K562 (cell line): ENCODE data around the gene NKAIN1. TPM values are rescaled to one million over a fixed set of nuclear protein-coding genes. Genes with fewer than 3 reads are reported as not detected.
A peak's percentile ranks its signal among the peaks of the same experiment; 100 is the strongest.

Source experiments
- ATAC-seq: fragments of 200-7000 bp; cut with Tn5 transposase; 3 replicates; pipeline ENCODE4 v1.9.1; 2020; ENCODE audit warnings: moderate library complexity
- BruUV-seq: library from RNA; stranded (reverse); fragments of 400-500 nt; replicated peaks from 2 replicates; lab custom pipeline; 2021; lab: Mats Ljungman, UMichigan
- CTCF ChIA-PET: fragments of 300-600 bp; formaldehyde crosslinking; extraction: SDS; loops from one replicate; lab custom pipeline; 2021; ENCODE audit warnings: low intra/inter-chr PET ratio; lab: Yijun Ruan, JAX
- POLR2A ChIA-PET: fragments of 300-600, 350-650 bp; sonication (Branson Sonifier 250); formaldehyde crosslinking; extraction: SDS; loops from one replicate; lab custom pipeline; 2021; ENCODE audit warnings: antibody characterized with exemption, inconsistent platforms; lab: Yijun Ruan, JAX
- DNase-seq, 4 experiments: peaks; one replicate each; pipeline versions ENCODE4 v3.0.0 to v3.0.0-alpha.2; 2011 to 2018; ENCODE audit warnings: low spot score in 3 of 4, mixed read lengths in 3 of 4; ENCODE audit errors: extremely low read depth in 1 of 4
- FAIRE-seq: peaks from 2 replicates; lab custom pipeline; 2011; peaks lifted over from hg19 to GRCh38; lab: Jason Lieb, UNC
- H2AFZ ChIP-seq: 2 replicates; pipeline ENCODE4 v1.6.0; 2011; ENCODE audit warnings: low read depth, low read length, control low read depth, inconsistent platforms
- H3K27ac ChIP-seq: fragments of 200-600 bp; 3 replicates; pipeline ENCODE4 v1.8.0; 2011; ENCODE audit warnings: low read depth, mild to moderate bottlenecking, control low read depth, inconsistent platforms, low read length, moderate library complexity, mixed read lengths; ENCODE audit errors: extremely low read depth
- H3K27me3 ChIP-seq, 2 experiments: fragments of 300-600 bp in 1 of 2; 2 replicates in 1 of 2; 3 replicates in 1 of 2; pipeline versions ENCODE4 v1.6.0 to v1.8.0; 2011; ENCODE audit warnings: inconsistent platforms in 2 of 2, low read length in 2 of 2, mild to moderate bottlenecking in 1 of 2, mixed read lengths in 1 of 2, moderate library complexity in 1 of 2; ENCODE audit not compliant: control insufficient read depth in 2 of 2, insufficient read depth in 2 of 2
- H3K36me3 ChIP-seq: fragments of 300-600 bp; 3 replicates; pipeline ENCODE4 v1.8.0; 2011; ENCODE audit warnings: mild to moderate bottlenecking, low read length, inconsistent platforms; ENCODE audit not compliant: control insufficient read depth, insufficient read depth
- H3K4me1 ChIP-seq, 2 experiments: fragments of 200-600 bp in 1 of 2; replicated peaks in 1 of 2; 2 replicates in 1 of 2; 3 replicates in 1 of 2; pipeline versions ENCODE4 v1.5.1 to v1.8.0; 2011; ENCODE audit warnings: inconsistent platforms in 2 of 2, low read length in 2 of 2, mild to moderate bottlenecking in 1 of 2, mixed read lengths in 1 of 2, moderate library complexity in 1 of 2; ENCODE audit not compliant: control insufficient read depth in 2 of 2, insufficient read depth in 2 of 2
- H3K4me2 ChIP-seq: 2 replicates; pipeline ENCODE4 v1.6.1; 2011; ENCODE audit warnings: low read length, control low read depth, inconsistent platforms, mixed read lengths; ENCODE audit not compliant: insufficient read depth
- H3K4me3 ChIP-seq: fragments of 200-600 bp; sonication (generic), shearing (Covaris generic); 2 replicates; pipeline ENCODE4 v1.5.1; 2016; ENCODE audit warnings: control low read depth, inconsistent platforms
- H3K79me2 ChIP-seq: fragments of 200-600 bp; 3 replicates; pipeline ENCODE4 v1.8.0; 2011; ENCODE audit warnings: low read length, inconsistent platforms; ENCODE audit not compliant: control insufficient read depth, insufficient read depth
- H3K9ac ChIP-seq, 2 experiments: 2 replicates each; pipeline versions ENCODE4 v1.6.0 to v1.6.1; 2011; ENCODE audit warnings: low read depth in 2 of 2, low read length in 2 of 2, control low read depth in 1 of 2, inconsistent platforms in 1 of 2, mild to moderate bottlenecking in 1 of 2, mixed read lengths in 1 of 2; ENCODE audit not compliant: insufficient read depth in 1 of 2
- H3K9me1 ChIP-seq: one replicate; pipeline ENCODE4 v1.6.0; 2011; ENCODE audit warnings: inconsistent platforms, mild to moderate bottlenecking, low read length, moderate library complexity; ENCODE audit not compliant: control insufficient read depth, insufficient read depth
- H3K9me3 ChIP-seq: replicated peaks from 2 replicates; pipeline ENCODE4 v1.5.1; 2011; ENCODE audit warnings: low read depth, low read length, inconsistent platforms; ENCODE audit not compliant: control insufficient read depth, insufficient read depth
- H4K20me1 ChIP-seq: replicated peaks from 2 replicates; pipeline ENCODE4 v1.6.1; 2011; ENCODE audit warnings: low read length, inconsistent platforms, mixed read lengths; ENCODE audit not compliant: control insufficient read depth, insufficient read depth
- CBFA2T2 ChIP-seq: fragments of 450-650 bp; conservative IDR thresholded peaks from 2 replicates; pipeline ENCODE4 v1.6.1; 2017; ENCODE audit warnings: mild to moderate bottlenecking
- CBFA2T3 ChIP-seq: fragments of 450-650 bp; IDR thresholded peaks from 2 replicates; pipeline ENCODE4 v1.6.1; 2017
- HMGN3 ChIP-seq: IDR thresholded peaks from 2 replicates; pipeline ENCODE4 v1.6.1; 2011; ENCODE audit warnings: borderline replicate concordance, low read depth, mild to moderate bottlenecking, mixed read lengths, low read length; ENCODE audit not compliant: insufficient read length; ENCODE audit errors: extremely low read depth
- L3MBTL2 ChIP-seq: fragments of 450-650 bp; IDR thresholded peaks from 2 replicates; pipeline ENCODE4 v1.6.1; 2016; ENCODE audit warnings: mild to moderate bottlenecking, moderate library complexity
- MTA1 ChIP-seq: fragments of 450-650 bp; IDR thresholded peaks from 2 replicates; pipeline ENCODE4 v1.6.1; 2017; ENCODE audit warnings: borderline replicate concordance
- MTA3 ChIP-seq: fragments of 450-650 bp; formaldehyde crosslinking; IDR thresholded peaks from 2 replicates; pipeline ENCODE4 v1.6.1; 2017; ENCODE audit warnings: mild to moderate bottlenecking, borderline replicate concordance
- PCBP1 ChIP-seq: fragments of 200-400 bp; formaldehyde crosslinking; IDR thresholded peaks from 2 replicates; pipeline ENCODE4 v1.6.1; 2018; ENCODE audit warnings: mild to moderate bottlenecking, low read depth, low read length; ENCODE audit not compliant: poor library complexity, severe bottlenecking
- PHTF2 ChIP-seq: fragments of 250-450 bp; sonication (Bioruptor Pico); IDR thresholded peaks from 2 replicates; pipeline ENCODE4 v1.5.0; 2021; ENCODE audit warnings: mild to moderate bottlenecking
- RB1 ChIP-seq: fragments of 450-650 bp; IDR thresholded peaks from 2 replicates; pipeline ENCODE4 v1.6.1; 2017; ENCODE audit warnings: low read depth, mild to moderate bottlenecking
- RBBP5 ChIP-seq: fragments of 200-600 bp; sonication (generic); IDR thresholded peaks from 2 replicates; pipeline ENCODE4 v1.6.1; 2012; ENCODE audit warnings: borderline replicate concordance, mild to moderate bottlenecking, low read length, control low read depth, inconsistent platforms; ENCODE audit not compliant: insufficient read depth, poor library complexity, severe bottlenecking
- SRSF1 ChIP-seq: fragments of 200-400 bp; formaldehyde crosslinking; IDR thresholded peaks from 2 replicates; pipeline ENCODE4 v1.6.1; 2017; ENCODE audit warnings: mild to moderate bottlenecking, low read depth, low read length, moderate library complexity
- TAF15 ChIP-seq: fragments of 200-400 bp; formaldehyde crosslinking; IDR thresholded peaks from 2 replicates; pipeline ENCODE4 v1.6.1; 2017; ENCODE audit warnings: mild to moderate bottlenecking, low read depth, low read length, moderate library complexity
- ZBTB43 ChIP-seq: sonication (generic); formaldehyde crosslinking; IDR thresholded peaks from 2 replicates; pipeline ENCODE4 v1.8.0; 2023; ENCODE audit warnings: mild to moderate bottlenecking, missing genetic modification reagents
- WGBS: fragments of 100-300 bp; shearing (Covaris generic); methylation state at CpG from one replicate; pipeline ENCODE4 v1.1.6; 2016; ENCODE audit warnings: low coverage, mixed read lengths; ENCODE audit not compliant: insufficient coverage; ENCODE audit errors: missing lambda C conversion rate; 5-methylcytosine and 5-hydroxymethylcytosine counted together
- in situ Hi-C: fragments of 300-500 bp; cut with MboI; formaldehyde crosslinking; loops from 4 replicates; pipeline ENCODE4 v1.15.0; 2018; ENCODE audit warnings: inconsistent platforms, mixed read lengths
- intact Hi-C: fragments of 100-400 bp; cut with micrococcal nuclease; formaldehyde crosslinking; loops from 2 replicates; pipeline ENCODE4 v1.14.2; 2022
- polyA plus RNA-seq, 8 experiments: library from polyadenylated mRNA; depleted of rRNA in 4 of 8; stranded (reverse) in 5 of 8; unstranded in 3 of 8; fragments of >200 nt; fragmentation: Nextera tagmentation in 2 of 8; fragmentation: Illumina TruSeq in 1 of 8; extraction: Ambion mirVana in 2 of 8; extraction: Trizol in 1 of 8; gene quantifications; 2 replicates each; pipeline versions ENCODE4 v1.2.1 to v1.2.3, GENCODE V29; 2011 to 2014; ENCODE audit warnings: inconsistent platforms in 1 of 8, missing spikeins in 1 of 8
- total RNA-seq, 7 experiments: library from RNA; depleted of rRNA in 6 of 7; stranded (reverse); fragments of >200 nt in 6 of 7; fragmentation: Illumina TruSeq in 2 of 7; extraction: Trizol in 2 of 7; gene quantifications; 2 replicates each; pipeline versions ENCODE4 v1.2.1 to v1.2.3, GENCODE V29; 2011 to 2021; ENCODE audit warnings: low replicate concordance in 1 of 7
- TF ChIP-seq, protein P1 (sequence below): fragments of 450-650 bp; IDR thresholded peaks from 2 replicates; pipeline ENCODE4 v1.6.1; 2014; ENCODE audit warnings: low read depth, mild to moderate bottlenecking, moderate library complexity, borderline replicate concordance

Gene NKAIN1
- total and polyA plus RNA-seq, 9 of the 15 experiments (the other 6 are each of a cell fraction or from before 2014, with no cell fraction given) = 0.03 to 0.22 (median 0.04) TPM; not detected in 3

DNA sequence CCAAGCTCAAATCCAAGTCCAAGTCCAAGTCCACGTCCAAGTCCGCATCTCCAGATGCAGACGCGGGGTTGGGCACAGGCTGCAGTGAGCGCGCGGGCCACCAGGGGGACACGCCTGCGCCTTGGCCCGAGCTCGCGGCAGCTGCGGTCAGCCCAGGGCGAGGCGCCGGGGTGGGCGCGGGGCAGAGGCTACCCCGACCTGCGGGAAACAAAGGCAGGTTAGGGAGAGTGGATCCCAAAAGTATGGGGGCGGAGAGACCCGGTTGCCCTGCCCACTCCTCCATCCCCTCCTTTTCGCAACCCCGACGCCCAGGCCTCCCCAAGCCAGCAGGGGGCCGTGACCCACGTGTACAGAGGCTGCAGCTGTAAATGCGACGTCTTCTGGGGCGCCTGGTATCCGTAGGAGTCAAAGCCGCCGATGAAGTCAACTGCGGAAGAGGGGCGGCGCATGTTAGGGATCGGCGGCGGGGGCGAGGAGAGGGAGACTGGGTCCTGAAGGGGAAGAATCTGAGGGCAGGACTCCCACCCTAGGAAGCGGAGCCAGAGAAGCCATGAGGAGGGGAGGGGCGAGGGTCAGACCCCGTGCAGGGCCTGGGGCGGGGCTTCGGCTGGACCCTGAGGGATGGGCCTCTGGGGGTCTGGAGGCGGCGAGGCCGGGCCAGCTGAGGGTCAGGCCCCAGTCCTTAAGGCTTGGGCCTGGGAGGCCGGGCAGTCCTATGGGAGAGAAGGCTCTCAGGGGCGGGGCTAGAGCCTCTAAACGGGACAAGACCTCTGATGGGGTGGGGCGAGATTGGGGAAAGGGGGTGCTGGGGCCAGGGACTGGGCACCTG lies 58.0 kb downstream of the NKAIN1 start:
- peaks cover 11% of the 10 kb centered on the region; the same call in 1 of the 2 replicates for H4K20me1 ChIP-seq
- TF ChIP-seq L3MBTL2 = peak; percentile 99
- peak; percentile 5; the same call in 1 of the 2 replicates for TF ChIP-seq CBFA2T2
- TF ChIP-seq RBBP5 = no peak
- TF ChIP-seq TAF15 = no peak
- TF ChIP-seq CBFA2T3 = peak; percentile 39
- TF ChIP-seq MTA1 = 0 out of 2 replicates have a peak, but pooled peaks have one; percentile 39
- TF ChIP-seq MTA3 = peak; percentile 49; the same call in 1 of the 2 replicates
- TF ChIP-seq, protein P1, sequence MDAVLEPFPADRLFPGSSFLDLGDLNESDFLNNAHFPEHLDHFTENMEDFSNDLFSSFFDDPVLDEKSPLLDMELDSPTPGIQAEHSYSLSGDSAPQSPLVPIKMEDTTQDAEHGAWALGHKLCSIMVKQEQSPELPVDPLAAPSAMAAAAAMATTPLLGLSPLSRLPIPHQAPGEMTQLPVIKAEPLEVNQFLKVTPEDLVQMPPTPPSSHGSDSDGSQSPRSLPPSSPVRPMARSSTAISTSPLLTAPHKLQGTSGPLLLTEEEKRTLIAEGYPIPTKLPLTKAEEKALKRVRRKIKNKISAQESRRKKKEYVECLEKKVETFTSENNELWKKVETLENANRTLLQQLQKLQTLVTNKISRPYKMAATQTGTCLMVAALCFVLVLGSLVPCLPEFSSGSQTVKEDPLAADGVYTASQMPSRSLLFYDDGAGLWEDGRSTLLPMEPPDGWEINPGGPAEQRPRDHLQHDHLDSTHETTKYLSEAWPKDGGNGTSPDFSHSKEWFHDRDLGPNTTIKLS = peak; percentile 80; the same call in 1 of the 2 replicates
- TF ChIP-seq RB1 = peak; percentile 77
- TF ChIP-seq HMGN3 = peak; percentile 70
- no peak for TF ChIP-seq PCBP1
- peak; percentile 16; the same call in 1 of the 2 replicates for TF ChIP-seq ZBTB43
- no peak for TF ChIP-seq PHTF2
- TF ChIP-seq SRSF1 = 0 out of 2 replicates have a peak, but pooled peaks have one; percentile 51

More for the DNA sequence above, 58.0 kb downstream of the NKAIN1 start:
- Histone ChIP-seq H3K4me1 (peaks cover 16% of the 10 kb centered on the region in 2 experiments; a peak in 4 of 5 replicates), H3K9me3 (no peaks in the 10 kb centered on the region), H3K4me2 (peak overlapping the region; percentile 73), H3K4me3 (peak overlapping the region; percentile 37), H3K27ac (no peak overlapping the region), H3K27me3 (peaks cover 15 to 22% of the 10 kb centered on the region in 2 experiments), H3K9me1 (peaks cover 3% of the 10 kb centered on the region), H3K79me2 (no peaks in the 10 kb centered on the region), H2AFZ (peak overlapping the region; percentile 93), H3K9ac (peak overlapping the region in 1 of 2 experiments; percentile 81; a peak in 2 of 4 replicates), H3K36me3 (no peaks in the 10 kb centered on the region)
- no TSS peak for BruUV-seq
- FAIRE-seq (peak; percentile 23), DNase-seq (peak; percentile 81 to 83 (median 82)), ATAC-seq (peak; percentile 91)
- CTCF ChIA-PET = interaction anchor here (0.7 to 3.0 kb wide), 8 partner anchors 20 to 368 kb away, joined by 3 to 26 read pairs (median 3); no protein-coding TSS in a partner anchor
- WGBS = under 1% methylated on average over 47 of the region's 52 CpGs
- in situ Hi-C loops (loop anchor here (5.0 to 25.0 kb wide), 2 partner anchors 246 to 381 kb away; no protein-coding TSS in a partner anchor), intact Hi-C loops (loop anchor here (10.0 kb wide), 1 partner anchor 213 kb away; no protein-coding TSS in a partner anchor)
- POLR2A ChIA-PET = interaction anchor here (0.5 to 1.7 kb wide), 12 partner anchors 9 to 396 kb away, joined by 3 to 9 read pairs (median 3); partner anchors contain the start of gene SERINC2
